K562 (cell line): ENCODE measurements around the gene PDIA2. TPM values are rescaled to one million over a fixed set of nuclear protein-coding genes. Genes with fewer than 3 reads are reported as not detected.

ENCODE experiments used
- ATAC-seq: fragments of 200-7000 bp; cut with Tn5 transposase; 3 replicates; pipeline ENCODE4 v1.9.1; 2020; ENCODE audit warnings: moderate library complexity
- BruUV-seq: library from RNA; stranded (reverse); fragments of 400-500 nt; replicated peaks from 2 replicates; lab custom pipeline; 2021; lab: Mats Ljungman, UMichigan
- CTCF ChIA-PET: fragments of 300-600 bp; formaldehyde crosslinking; extraction: SDS; loops from one replicate; lab custom pipeline; 2021; ENCODE audit warnings: low intra/inter-chr PET ratio; lab: Yijun Ruan, JAX
- POLR2A ChIA-PET: fragments of 300-600, 350-650 bp; sonication (Branson Sonifier 250); formaldehyde crosslinking; extraction: SDS; loops from one replicate; lab custom pipeline; 2021; ENCODE audit warnings: antibody characterized with exemption, inconsistent platforms; lab: Yijun Ruan, JAX
- DNase-seq, 4 experiments: peaks; one replicate each; pipeline versions ENCODE4 v3.0.0 to v3.0.0-alpha.2; 2011 to 2018; ENCODE audit warnings: low spot score in 3 of 4, mixed read lengths in 3 of 4; ENCODE audit errors: extremely low read depth in 1 of 4
- FAIRE-seq: peaks from 2 replicates; lab custom pipeline; 2011; peaks lifted over from hg19 to GRCh38; lab: Jason Lieb, UNC
- H2AFZ ChIP-seq: 2 replicates; pipeline ENCODE4 v1.6.0; 2011; ENCODE audit warnings: low read depth, low read length, control low read depth, inconsistent platforms
- H3K27ac ChIP-seq: fragments of 200-600 bp; 3 replicates; pipeline ENCODE4 v1.8.0; 2011; ENCODE audit warnings: low read depth, mild to moderate bottlenecking, control low read depth, inconsistent platforms, low read length, moderate library complexity, mixed read lengths; ENCODE audit errors: extremely low read depth
- H3K27me3 ChIP-seq, 2 experiments: fragments of 300-600 bp in 1 of 2; 2 replicates in 1 of 2; 3 replicates in 1 of 2; pipeline versions ENCODE4 v1.6.0 to v1.8.0; 2011; ENCODE audit warnings: inconsistent platforms in 2 of 2, low read length in 2 of 2, mild to moderate bottlenecking in 1 of 2, mixed read lengths in 1 of 2, moderate library complexity in 1 of 2; ENCODE audit not compliant: control insufficient read depth in 2 of 2, insufficient read depth in 2 of 2
- H3K36me3 ChIP-seq: fragments of 300-600 bp; 3 replicates; pipeline ENCODE4 v1.8.0; 2011; ENCODE audit warnings: mild to moderate bottlenecking, low read length, inconsistent platforms; ENCODE audit not compliant: control insufficient read depth, insufficient read depth
- H3K4me1 ChIP-seq, 2 experiments: fragments of 200-600 bp in 1 of 2; replicated peaks in 1 of 2; 2 replicates in 1 of 2; 3 replicates in 1 of 2; pipeline versions ENCODE4 v1.5.1 to v1.8.0; 2011; ENCODE audit warnings: inconsistent platforms in 2 of 2, low read length in 2 of 2, mild to moderate bottlenecking in 1 of 2, mixed read lengths in 1 of 2, moderate library complexity in 1 of 2; ENCODE audit not compliant: control insufficient read depth in 2 of 2, insufficient read depth in 2 of 2
- H3K4me2 ChIP-seq: 2 replicates; pipeline ENCODE4 v1.6.1; 2011; ENCODE audit warnings: low read length, control low read depth, inconsistent platforms, mixed read lengths; ENCODE audit not compliant: insufficient read depth
- H3K4me3 ChIP-seq: fragments of 200-600 bp; sonication (generic), shearing (Covaris generic); 2 replicates; pipeline ENCODE4 v1.5.1; 2016; ENCODE audit warnings: control low read depth, inconsistent platforms
- H3K79me2 ChIP-seq: fragments of 200-600 bp; 3 replicates; pipeline ENCODE4 v1.8.0; 2011; ENCODE audit warnings: low read length, inconsistent platforms; ENCODE audit not compliant: control insufficient read depth, insufficient read depth
- H3K9ac ChIP-seq, 2 experiments: 2 replicates each; pipeline versions ENCODE4 v1.6.0 to v1.6.1; 2011; ENCODE audit warnings: low read depth in 2 of 2, low read length in 2 of 2, control low read depth in 1 of 2, inconsistent platforms in 1 of 2, mild to moderate bottlenecking in 1 of 2, mixed read lengths in 1 of 2; ENCODE audit not compliant: insufficient read depth in 1 of 2
- H3K9me1 ChIP-seq: one replicate; pipeline ENCODE4 v1.6.0; 2011; ENCODE audit warnings: inconsistent platforms, mild to moderate bottlenecking, low read length, moderate library complexity; ENCODE audit not compliant: control insufficient read depth, insufficient read depth
- H3K9me3 ChIP-seq: replicated peaks from 2 replicates; pipeline ENCODE4 v1.5.1; 2011; ENCODE audit warnings: low read depth, low read length, inconsistent platforms; ENCODE audit not compliant: control insufficient read depth, insufficient read depth
- H4K20me1 ChIP-seq: replicated peaks from 2 replicates; pipeline ENCODE4 v1.6.1; 2011; ENCODE audit warnings: low read length, inconsistent platforms, mixed read lengths; ENCODE audit not compliant: control insufficient read depth, insufficient read depth
- EHMT2 ChIP-seq: fragments of 450-650 bp; IDR thresholded peaks from 2 replicates; pipeline ENCODE4 v1.6.1; 2018; ENCODE audit warnings: antibody characterized with exemption
- ZBTB33 ChIP-seq: sonication (generic); formaldehyde crosslinking; IDR thresholded peaks from 2 replicates; pipeline ENCODE4 v1.8.1; 2023; ENCODE audit warnings: mild to moderate bottlenecking, missing genetic modification reagents
- WGBS: fragments of 100-300 bp; shearing (Covaris generic); methylation state at CpG from one replicate; pipeline ENCODE4 v1.1.6; 2016; ENCODE audit warnings: low coverage, mixed read lengths; ENCODE audit not compliant: insufficient coverage; ENCODE audit errors: missing lambda C conversion rate; 5-methylcytosine and 5-hydroxymethylcytosine counted together
- in situ Hi-C: fragments of 300-500 bp; cut with MboI; formaldehyde crosslinking; loops from 4 replicates; pipeline ENCODE4 v1.15.0; 2018; ENCODE audit warnings: inconsistent platforms, mixed read lengths
- intact Hi-C: fragments of 100-400 bp; cut with micrococcal nuclease; formaldehyde crosslinking; loops from 2 replicates; pipeline ENCODE4 v1.14.2; 2022
- polyA plus RNA-seq, 8 experiments: library from polyadenylated mRNA; depleted of rRNA in 4 of 8; stranded (reverse) in 5 of 8; unstranded in 3 of 8; fragments of >200 nt; fragmentation: Nextera tagmentation in 2 of 8; fragmentation: Illumina TruSeq in 1 of 8; extraction: Ambion mirVana in 2 of 8; extraction: Trizol in 1 of 8; gene quantifications; 2 replicates each; pipeline versions ENCODE4 v1.2.1 to v1.2.3, GENCODE V29; 2011 to 2014; ENCODE audit warnings: inconsistent platforms in 1 of 8, missing spikeins in 1 of 8
- total RNA-seq, 7 experiments: library from RNA; depleted of rRNA in 6 of 7; stranded (reverse); fragments of >200 nt in 6 of 7; fragmentation: Illumina TruSeq in 2 of 7; extraction: Trizol in 2 of 7; gene quantifications; 2 replicates each; pipeline versions ENCODE4 v1.2.1 to v1.2.3, GENCODE V29; 2011 to 2021; ENCODE audit warnings: low replicate concordance in 1 of 7

Gene PDIA2
- total and polyA plus RNA-seq, 9 of the 15 experiments (the other 6 are each of a cell fraction or from before 2014, with no cell fraction given), result 0.13 to 0.92 (median 0.23) TPM; not detected in 4

- no peak for DNase-seq
- no peak; the same call in 2 of the 3 replicates for ATAC-seq
- Histone ChIP-seq H3K27me3 (no peaks in the 10 kb centered on the region), H3K36me3 (no peaks in the 10 kb centered on the region), H3K9me1 (no peaks in the 10 kb centered on the region), H3K27ac (no peak overlapping the region), H3K9me3 (no peaks in the 10 kb centered on the region), H3K4me1 (peaks cover 0 to 60% of the 10 kb centered on the region in 2 experiments; a peak in 2 of 5 replicates), H3K9ac (peak overlapping the region; percentile 30 to 88; a peak in 3 of 4 replicates), H2AFZ (peak overlapping the region; percentile 68; the same call in 1 of the 2 replicates), H3K4me3 (peak overlapping the region; percentile 42), H3K79me2 (no peaks in the 10 kb centered on the region), H3K4me2 (no peak overlapping the region), H4K20me1 (no peaks in the 10 kb centered on the region)
- POLR2A ChIA-PET, result no interaction called here
- BruUV-seq, result no TSS peak
- no peak for FAIRE-seq
- intact Hi-C loops (no loop called here), in situ Hi-C loops (no loop called here)
- CTCF ChIA-PET, result no interaction called here
- TF ChIP-seq EHMT2, result no peak
- 0 out of 2 replicates have a peak, but pooled peaks have one; percentile 11 for TF ChIP-seq ZBTB33 (CRISPR knock-in tag)
- 51% methylated on average over 17 of the region's 27 CpGs for WGBS
These were observed 1.8 kb upstream of the PDIA2 start for GRCh38 chr16:280991-281659.
